Ishikawa (cell line): ENCODE results near the gene PRCC.

Experiments used
- CEBPB ChIP-seq: IDR thresholded peaks from 2 replicates; pipeline ENCODE4 v1.6.1; 2012
- CREB1 ChIP-seq: IDR thresholded peaks from 2 replicates; pipeline ENCODE4 v1.6.1; 2012; ENCODE audit warnings: low read depth
- EP300 ChIP-seq: IDR thresholded peaks from 2 replicates; pipeline ENCODE4 v1.6.1; 2012; ENCODE audit warnings: borderline replicate concordance
- FOXM1 ChIP-seq: IDR thresholded peaks from 2 replicates; pipeline ENCODE4 v1.6.1; 2012; ENCODE audit warnings: low read depth, borderline replicate concordance
- NFIC ChIP-seq: IDR thresholded peaks from 2 replicates; pipeline ENCODE4 v1.6.1; 2012
- RAD21 ChIP-seq: IDR thresholded peaks from 2 replicates; pipeline ENCODE4 v1.6.1; 2012; ENCODE audit warnings: low read depth
- TAF1 ChIP-seq: IDR thresholded peaks from 2 replicates; pipeline ENCODE4 v1.6.1; 2012; ENCODE audit warnings: low read depth, mild to moderate bottlenecking
- TCF12 ChIP-seq: IDR thresholded peaks from 2 replicates; pipeline ENCODE4 v1.6.1; 2012; ENCODE audit warnings: low read depth
- TEAD4 ChIP-seq: IDR thresholded peaks from 2 replicates; pipeline ENCODE4 v1.6.1; 2012
- YY1 ChIP-seq: IDR thresholded peaks from 2 replicates; pipeline ENCODE4 v1.6.1; 2012; ENCODE audit warnings: low read depth
- TF ChIP-seq, protein P1 (sequence below): IDR thresholded peaks from 2 replicates; pipeline ENCODE4 v1.6.1; 2012
- TF ChIP-seq, protein P2 (sequence below): IDR thresholded peaks from 2 replicates; pipeline ENCODE4 v1.6.1; 2012; ENCODE audit warnings: low read depth, mild to moderate bottlenecking

DNA sequence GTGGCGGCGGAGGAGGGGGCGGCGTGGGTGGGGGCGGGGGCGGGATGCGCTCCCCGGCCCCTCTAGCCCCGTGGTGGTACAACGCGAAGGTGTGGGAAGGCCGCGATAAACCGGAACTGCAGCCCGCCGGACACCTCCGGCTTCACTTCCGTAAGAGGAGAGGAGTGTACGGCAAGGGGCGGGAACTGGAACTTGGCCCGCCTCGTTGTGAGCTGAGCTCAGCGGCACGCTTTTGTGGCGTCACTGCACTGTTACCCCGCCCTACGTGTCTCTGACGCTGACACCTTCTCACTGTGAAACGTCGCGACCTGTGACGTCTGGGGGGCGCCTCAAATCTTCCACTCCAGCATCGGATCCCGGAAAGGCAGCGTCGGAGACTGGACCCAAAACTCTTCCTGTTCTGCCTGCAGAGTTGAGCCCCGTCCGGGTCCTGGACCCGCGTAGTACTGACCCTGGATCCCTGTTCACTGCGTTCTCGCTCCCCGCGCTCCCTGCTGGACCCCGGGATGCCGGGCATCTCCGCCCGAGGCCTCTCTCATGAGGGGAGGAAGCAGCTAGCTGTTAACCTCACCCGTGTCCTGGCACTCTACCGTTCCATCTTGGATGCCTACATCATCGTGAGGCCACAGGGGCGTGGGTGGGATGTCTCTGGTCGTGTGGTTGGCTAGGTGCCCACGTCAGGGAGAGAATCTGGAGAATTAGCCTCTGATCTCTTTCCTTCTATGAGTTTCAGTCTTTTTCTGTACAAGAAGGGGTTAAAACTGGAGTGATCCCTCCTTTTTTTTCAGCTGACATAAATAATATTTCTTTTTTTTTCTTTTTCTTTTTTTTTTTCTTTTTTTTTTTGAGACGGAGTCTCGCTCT is 38.5 kb upstream of the PRCC start, which contains the start of gene ISG20L2:
- TF ChIP-seq, protein P1, sequence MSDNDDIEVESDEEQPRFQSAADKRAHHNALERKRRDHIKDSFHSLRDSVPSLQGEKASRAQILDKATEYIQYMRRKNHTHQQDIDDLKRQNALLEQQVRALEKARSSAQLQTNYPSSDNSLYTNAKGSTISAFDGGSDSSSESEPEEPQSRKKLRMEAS, result no peak
- TF ChIP-seq NFIC (peak; percentile 45; the same call in 1 of the 2 replicates), TEAD4 (no peak), YY1 (no peak), CEBPB (no peak), EP300 (no peak), TAF1 (no peak), TCF12 (peak; percentile 14; the same call in 1 of the 2 replicates), FOXM1 (no peak), RAD21 (no peak), CREB1 (peak; percentile 99)
- TF ChIP-seq, protein P2, sequence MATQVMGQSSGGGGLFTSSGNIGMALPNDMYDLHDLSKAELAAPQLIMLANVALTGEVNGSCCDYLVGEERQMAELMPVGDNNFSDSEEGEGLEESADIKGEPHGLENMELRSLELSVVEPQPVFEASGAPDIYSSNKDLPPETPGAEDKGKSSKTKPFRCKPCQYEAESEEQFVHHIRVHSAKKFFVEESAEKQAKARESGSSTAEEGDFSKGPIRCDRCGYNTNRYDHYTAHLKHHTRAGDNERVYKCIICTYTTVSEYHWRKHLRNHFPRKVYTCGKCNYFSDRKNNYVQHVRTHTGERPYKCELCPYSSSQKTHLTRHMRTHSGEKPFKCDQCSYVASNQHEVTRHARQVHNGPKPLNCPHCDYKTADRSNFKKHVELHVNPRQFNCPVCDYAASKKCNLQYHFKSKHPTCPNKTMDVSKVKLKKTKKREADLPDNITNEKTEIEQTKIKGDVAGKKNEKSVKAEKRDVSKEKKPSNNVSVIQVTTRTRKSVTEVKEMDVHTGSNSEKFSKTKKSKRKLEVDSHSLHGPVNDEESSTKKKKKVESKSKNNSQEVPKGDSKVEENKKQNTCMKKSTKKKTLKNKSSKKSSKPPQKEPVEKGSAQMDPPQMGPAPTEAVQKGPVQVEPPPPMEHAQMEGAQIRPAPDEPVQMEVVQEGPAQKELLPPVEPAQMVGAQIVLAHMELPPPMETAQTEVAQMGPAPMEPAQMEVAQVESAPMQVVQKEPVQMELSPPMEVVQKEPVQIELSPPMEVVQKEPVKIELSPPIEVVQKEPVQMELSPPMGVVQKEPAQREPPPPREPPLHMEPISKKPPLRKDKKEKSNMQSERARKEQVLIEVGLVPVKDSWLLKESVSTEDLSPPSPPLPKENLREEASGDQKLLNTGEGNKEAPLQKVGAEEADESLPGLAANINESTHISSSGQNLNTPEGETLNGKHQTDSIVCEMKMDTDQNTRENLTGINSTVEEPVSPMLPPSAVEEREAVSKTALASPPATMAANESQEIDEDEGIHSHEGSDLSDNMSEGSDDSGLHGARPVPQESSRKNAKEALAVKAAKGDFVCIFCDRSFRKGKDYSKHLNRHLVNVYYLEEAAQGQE, result no peak
